ENCODE measurements around the gene NEDD4. TPM values are rescaled to one million over a fixed set of nuclear protein-coding genes. Genes with fewer than 3 reads are reported as not detected.
"Not testable (repeated sequence)": the region's sequence is repeated elsewhere in the genome, so short reads cannot be mapped to it uniquely, and the experiment has no call there.

The NEDD4 gene
- total RNA-seq, 2 experiments from 2014 or later = 18.5 to 18.7 TPM

DNA sequence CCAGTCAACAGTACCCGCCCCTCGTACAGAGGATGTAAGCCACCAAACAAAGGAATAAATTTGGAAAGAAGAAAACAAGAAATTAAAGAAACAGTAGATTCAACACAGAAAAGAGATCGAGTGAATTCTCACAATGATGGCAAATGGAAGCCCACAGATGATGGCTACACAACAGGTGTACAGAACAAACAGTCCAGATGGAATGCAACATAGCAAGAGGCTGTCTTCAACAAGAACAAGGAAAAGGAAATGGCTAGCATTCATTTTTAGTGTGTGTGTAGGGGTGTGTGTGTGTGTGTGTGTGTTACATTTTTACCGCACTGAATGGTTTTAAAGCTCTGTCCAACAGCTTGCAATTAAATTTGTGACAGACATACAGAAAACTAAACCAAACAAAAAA lies 12.9 kb downstream of the NEDD4 start:
- Mint-ChIP-seq H3K4me1 (ENCODE audit: low read depth) (peaks cover 8% of the 10 kb centered on the region), H3K9me3 (no peaks in the 10 kb centered on the region), H3K27ac (no peak overlapping the region), H3K4me3 (no peak overlapping the region), H3K27me3 (no peaks in the 10 kb centered on the region), H3K36me3 (no peaks in the 10 kb centered on the region)
- ChIA-PET POLR2A (no interaction called here), CTCF (interaction anchor here (0.6 kb wide), 1 partner anchor 217 kb away, joined by 4 read pairs; no protein-coding TSS in a partner anchor)
- intact Hi-C loops (cut with micrococcal nuclease) = no loop called here
- no peak for DNase-seq

DNA sequence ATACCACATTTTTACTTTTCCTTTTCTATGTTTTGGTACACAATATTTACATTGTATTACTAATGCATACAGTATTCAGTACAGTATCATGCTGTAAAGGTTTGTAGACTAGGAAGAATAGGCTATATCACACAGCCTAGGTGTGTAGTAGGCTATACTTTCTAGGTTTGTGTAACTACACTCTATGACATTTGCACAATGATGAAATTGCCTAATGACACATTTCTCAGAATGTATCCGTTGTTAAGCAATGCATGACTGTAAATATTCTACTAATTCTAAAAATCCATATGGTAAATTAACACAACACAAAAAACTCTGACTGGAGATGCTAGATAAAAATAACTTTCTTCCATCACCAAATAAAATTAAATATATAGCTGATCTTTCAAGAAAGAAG lies 16.2 kb downstream of the NEDD4 start:
- H3K27me3 Mint-ChIP-seq = no peaks in the 10 kb centered on the region
- intact Hi-C loops (cut with micrococcal nuclease) = no loop called here
- H3K4me3 Mint-ChIP-seq = no peak overlapping the region
- CTCF ChIA-PET = no interaction called here
- no peak overlapping the region for H3K27ac Mint-ChIP-seq
- no peak for DNase-seq
- no peaks in the 10 kb centered on the region for H3K9me3 Mint-ChIP-seq
- peaks cover 8% of the 10 kb centered on the region for H3K4me1 Mint-ChIP-seq (ENCODE audit: low read depth)
- H3K36me3 Mint-ChIP-seq = peaks cover 2% of the 10 kb centered on the region
- POLR2A ChIA-PET = no interaction called here

DNA sequence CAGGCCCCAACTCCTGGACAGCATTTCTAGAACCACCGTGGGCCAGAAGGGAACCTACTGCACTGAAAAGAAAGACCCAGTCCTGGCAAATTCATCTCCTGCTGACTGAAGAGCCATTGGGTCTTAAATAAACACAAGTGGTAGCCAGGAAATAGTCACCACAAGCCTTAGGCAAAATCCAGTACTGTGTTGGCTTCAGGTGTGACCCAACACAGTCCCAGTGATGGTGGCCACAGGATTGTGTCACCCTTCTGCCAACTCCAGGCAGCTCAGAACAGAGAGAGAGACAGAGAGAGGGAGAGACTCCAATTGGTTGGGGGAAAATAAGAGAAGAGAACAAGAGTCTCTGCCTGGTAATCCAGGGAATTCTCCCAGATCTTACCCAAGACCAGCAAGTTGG lies 23.1 kb downstream of the NEDD4 start:
- DNase-seq = no peak
- Mint-ChIP-seq H3K9me3 (no peaks in the 10 kb centered on the region), H3K4me3 (no peak overlapping the region), H3K36me3 (peaks cover 2% of the 10 kb centered on the region), H3K4me1 (ENCODE audit: low read depth) (no peaks in the 10 kb centered on the region), H3K27me3 (no peaks in the 10 kb centered on the region), H3K27ac (no peak overlapping the region)
- intact Hi-C loops (cut with micrococcal nuclease) = no loop called here
- CTCF ChIA-PET = no interaction called here
- POLR2A ChIA-PET = no interaction called here

DNA sequence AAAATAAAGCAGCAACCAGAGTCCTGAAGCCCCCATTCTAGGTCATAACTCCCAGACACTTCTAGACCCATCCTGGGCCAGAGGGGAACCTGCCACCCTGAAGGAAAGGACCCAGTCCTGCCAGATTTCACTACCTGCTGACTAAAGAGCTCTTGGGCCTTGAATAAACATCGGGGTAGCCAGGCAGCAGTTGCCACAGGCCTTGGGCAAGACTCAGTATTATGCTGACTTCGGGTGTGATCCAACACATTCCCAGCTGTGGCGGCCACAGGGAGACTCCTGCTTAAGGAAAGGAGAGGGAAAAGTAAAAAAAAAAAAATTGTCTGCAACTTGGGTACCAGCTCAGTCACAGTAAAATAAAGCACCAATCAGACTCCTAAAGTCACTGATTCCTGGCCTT lies 23.8 kb downstream of the NEDD4 start:
- intact Hi-C loops (cut with micrococcal nuclease) = no loop called here
- H3K36me3 Mint-ChIP-seq = peaks cover 2% of the 10 kb centered on the region
- DNase-seq = no peak
- no peaks in the 10 kb centered on the region for H3K9me3 Mint-ChIP-seq
- no peak overlapping the region for H3K27ac Mint-ChIP-seq
- CTCF ChIA-PET = no interaction called here
- no peaks in the 10 kb centered on the region for H3K4me1 Mint-ChIP-seq (ENCODE audit: low read depth)
- POLR2A ChIA-PET = no interaction called here
- H3K4me3 Mint-ChIP-seq = no peak overlapping the region
- H3K27me3 Mint-ChIP-seq = no peaks in the 10 kb centered on the region

DNA sequence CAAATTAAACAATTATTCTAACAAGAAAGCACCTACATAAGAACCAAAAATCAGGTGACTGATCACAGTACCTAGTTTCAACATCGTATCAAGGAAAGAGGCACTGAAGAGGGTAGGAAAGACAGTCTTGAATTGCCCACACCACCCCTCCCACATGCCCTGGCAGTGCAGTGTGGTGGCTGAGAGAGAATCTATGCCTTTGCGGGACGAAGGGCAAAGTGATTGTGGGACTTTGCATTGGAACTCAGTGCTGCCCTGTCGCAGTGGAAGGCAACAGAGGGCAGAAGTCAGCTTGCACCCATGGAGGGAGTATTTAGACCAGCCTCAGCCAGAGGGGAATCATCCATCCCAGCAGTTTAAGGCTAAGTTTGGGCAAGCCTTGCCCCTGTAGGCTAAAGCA lies 24.5 kb downstream of the NEDD4 start:
- CTCF ChIA-PET = no interaction called here
- no peak for DNase-seq

DNA sequence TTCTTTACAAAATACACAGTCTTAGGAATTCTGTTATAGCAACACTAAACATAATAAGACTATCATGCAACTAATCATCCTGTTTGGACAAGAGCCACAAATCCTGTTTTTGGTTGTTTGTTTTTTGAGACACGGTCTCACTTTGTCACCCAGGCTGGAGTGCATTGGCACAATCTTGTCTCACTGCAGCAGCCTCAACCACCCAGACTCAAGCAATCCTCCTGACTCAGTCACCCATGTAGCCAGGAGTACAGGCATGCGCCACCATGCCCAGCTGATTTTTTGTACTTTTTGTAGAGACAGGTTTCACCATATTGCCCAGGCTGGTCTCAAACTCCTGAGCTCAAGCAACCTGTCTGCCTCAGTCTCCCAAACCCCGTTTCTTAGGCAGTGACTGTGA lies 28.3 kb downstream of the NEDD4 start:
- H3K27ac Mint-ChIP-seq = no peak overlapping the region
- H3K36me3 Mint-ChIP-seq = no peaks in the 10 kb centered on the region
- no peaks in the 10 kb centered on the region for H3K27me3 Mint-ChIP-seq
- POLR2A ChIA-PET = no interaction called here
- no peaks in the 10 kb centered on the region for H3K9me3 Mint-ChIP-seq
- H3K4me1 Mint-ChIP-seq (ENCODE audit: low read depth) = no peaks in the 10 kb centered on the region
- CTCF ChIA-PET = no interaction called here
- H3K4me3 Mint-ChIP-seq = no peak overlapping the region
- intact Hi-C loops (cut with micrococcal nuclease) = no loop called here
- no peak for DNase-seq

More for the DNA sequence above, 24.5 kb downstream of the NEDD4 start:
- Mint-ChIP-seq H3K27me3 (no peaks in the 10 kb centered on the region), H3K27ac (no peak overlapping the region), H3K4me3 (no peak overlapping the region), H3K4me1 (ENCODE audit: low read depth) (no peaks in the 10 kb centered on the region), H3K36me3 (peaks cover 1% of the 10 kb centered on the region), H3K9me3 (no peaks in the 10 kb centered on the region)
- intact Hi-C loops (cut with micrococcal nuclease) = no loop called here
- POLR2A ChIA-PET = no interaction called here

DNA sequence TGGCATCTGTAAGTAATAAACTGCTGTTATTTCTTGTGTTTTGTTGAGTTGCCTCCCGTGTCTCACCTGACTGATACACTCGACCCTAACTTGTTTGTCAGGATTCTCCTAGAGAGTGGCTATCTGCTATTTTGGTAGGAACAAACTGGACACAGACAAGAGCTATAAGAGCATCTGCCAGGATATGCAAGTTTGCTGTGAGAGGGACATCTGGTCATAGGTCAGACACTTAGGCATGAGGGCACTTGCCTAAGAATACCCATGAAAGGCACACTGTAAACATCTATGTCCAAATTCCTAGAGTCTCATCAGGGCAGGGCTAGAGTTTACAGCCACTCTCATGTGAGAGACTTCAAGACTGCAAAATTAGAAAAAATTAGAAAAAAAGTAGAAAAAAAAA lies 32.5 kb downstream of the NEDD4 start:
- Mint-ChIP-seq H3K27me3 (no peaks in the 10 kb centered on the region), H3K27ac (no peak overlapping the region), H3K9me3 (peaks cover 2% of the 10 kb centered on the region), H3K36me3 (peaks cover 6% of the 10 kb centered on the region), H3K4me3 (no peak overlapping the region), H3K4me1 (ENCODE audit: low read depth) (no peaks in the 10 kb centered on the region)
- ChIA-PET POLR2A (no interaction called here), CTCF (no interaction called here)
- no peak for DNase-seq
- intact Hi-C loops (cut with micrococcal nuclease) = no loop called here

DNA sequence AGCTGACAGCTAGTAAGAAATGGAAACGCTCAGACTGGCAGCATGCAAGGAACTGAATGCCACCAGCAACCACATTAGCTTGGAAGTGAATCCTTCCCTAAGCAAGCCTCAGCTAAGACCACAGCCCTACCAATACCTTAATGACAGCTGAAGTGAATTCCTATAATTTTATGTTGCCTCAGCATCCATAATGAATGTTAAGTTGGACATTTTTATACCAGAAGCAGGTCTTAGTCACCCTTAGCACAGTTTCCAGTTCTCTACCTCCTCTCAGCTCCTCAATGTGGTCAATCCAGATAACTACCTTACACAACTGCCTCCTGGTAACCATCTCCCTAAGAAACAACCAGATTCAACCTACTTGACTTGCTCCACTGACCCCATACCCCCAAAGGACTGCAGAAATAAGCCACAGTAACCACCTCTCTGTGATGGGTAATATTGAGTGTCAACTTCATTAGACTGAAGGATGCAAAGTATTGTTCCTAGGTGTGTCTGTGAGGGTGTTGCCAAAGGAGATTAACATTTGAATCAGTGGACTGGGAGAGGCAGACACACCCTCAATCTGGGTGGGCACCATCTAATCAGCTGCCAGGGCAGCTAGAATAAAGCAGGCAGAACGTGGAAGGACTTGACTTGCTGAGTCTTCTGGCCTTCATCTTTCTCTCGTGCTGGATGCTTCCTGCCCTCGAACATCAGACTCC lies 33.5 kb downstream of the NEDD4 start:
- peaks cover 6% of the 10 kb centered on the region for H3K36me3 Mint-ChIP-seq
- H3K9me3 Mint-ChIP-seq = peaks cover 2% of the 10 kb centered on the region
- no peak overlapping the region for H3K4me3 Mint-ChIP-seq
- H3K27me3 Mint-ChIP-seq = no peaks in the 10 kb centered on the region
- ChIA-PET CTCF (no interaction called here), POLR2A (interaction anchor here (0.7 kb wide), 1 partner anchor 1402 kb away, joined by 3 read pairs; no protein-coding TSS in a partner anchor)
- DNase-seq = no peak
- intact Hi-C loops (cut with micrococcal nuclease) = no loop called here
- H3K4me1 Mint-ChIP-seq (ENCODE audit: low read depth) = no peaks in the 10 kb centered on the region
- no peak overlapping the region for H3K27ac Mint-ChIP-seq

DNA sequence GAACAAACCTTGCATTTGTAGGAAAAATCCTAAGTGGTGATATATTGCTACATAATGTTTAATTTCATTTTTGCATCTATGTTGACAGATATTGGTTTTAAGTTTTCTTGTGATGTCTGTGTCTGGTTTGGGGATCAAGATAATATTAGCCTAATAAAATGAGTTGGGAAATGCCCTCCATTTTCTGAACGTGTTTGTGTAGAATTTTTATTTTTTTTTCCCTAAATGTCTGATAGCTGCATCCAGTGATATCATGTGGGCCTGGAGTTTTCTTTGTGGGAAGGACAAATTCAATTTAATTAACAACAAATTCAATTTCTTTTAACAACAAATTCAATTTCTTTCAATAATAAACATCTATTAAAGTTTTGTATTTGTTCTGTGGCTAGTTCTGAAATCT lies 35.1 kb downstream of the NEDD4 start:
- Mint-ChIP-seq H3K27ac (no peak overlapping the region), H3K4me3 (no peak overlapping the region), H3K36me3 (peaks cover 6% of the 10 kb centered on the region), H3K9me3 (peaks cover 2% of the 10 kb centered on the region), H3K27me3 (no peaks in the 10 kb centered on the region), H3K4me1 (ENCODE audit: low read depth) (no peaks in the 10 kb centered on the region)
- intact Hi-C loops (cut with micrococcal nuclease) = no loop called here
- DNase-seq = no peak
- ChIA-PET POLR2A (no interaction called here), CTCF (no interaction called here)

DNA sequence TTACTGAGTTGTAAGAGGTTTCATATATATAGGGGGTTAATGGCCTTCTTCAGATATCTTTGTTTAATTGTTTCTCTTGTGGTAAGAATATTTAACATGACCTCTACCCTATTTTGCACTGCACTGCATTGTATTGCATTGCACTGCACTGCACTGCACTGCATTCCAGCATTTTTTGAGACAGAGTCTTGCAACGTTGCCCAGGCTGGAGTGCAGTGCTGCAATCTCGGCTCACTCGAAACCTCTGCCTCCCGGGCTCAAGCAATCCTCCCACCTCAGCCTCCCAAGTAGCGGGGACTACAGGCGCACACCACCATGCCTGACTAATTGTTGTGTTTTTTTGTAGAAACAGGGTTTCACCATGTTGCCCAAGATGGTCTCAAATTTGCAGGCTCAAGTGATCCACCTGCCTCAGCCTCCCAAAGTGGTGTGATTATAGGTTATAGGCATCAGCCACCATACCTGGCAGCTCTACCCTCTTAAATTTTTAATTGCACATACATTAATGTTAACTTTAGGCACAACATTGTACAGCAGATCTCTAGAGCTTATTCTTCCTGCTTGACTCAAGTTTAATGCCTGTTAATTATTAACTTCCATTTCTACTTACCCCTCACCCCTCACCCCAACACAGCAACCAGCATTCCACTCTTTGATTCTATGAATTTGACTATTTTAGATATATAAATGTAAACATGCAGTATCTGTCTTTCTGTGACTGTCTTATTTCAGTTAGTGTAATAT lies 38.4 kb downstream of the NEDD4 start:
- no peak for DNase-seq
- intact Hi-C loops (cut with micrococcal nuclease) = no loop called here
- ChIA-PET POLR2A (no interaction called here), CTCF (no interaction called here)
- Mint-ChIP-seq H3K4me1 (ENCODE audit: low read depth) (peaks cover 3% of the 10 kb centered on the region), H3K9me3 (peaks cover 2% of the 10 kb centered on the region), H3K27me3 (no peaks in the 10 kb centered on the region), H3K27ac (no peak overlapping the region), H3K4me3 (no peak overlapping the region), H3K36me3 (peaks cover 6% of the 10 kb centered on the region)

DNA sequence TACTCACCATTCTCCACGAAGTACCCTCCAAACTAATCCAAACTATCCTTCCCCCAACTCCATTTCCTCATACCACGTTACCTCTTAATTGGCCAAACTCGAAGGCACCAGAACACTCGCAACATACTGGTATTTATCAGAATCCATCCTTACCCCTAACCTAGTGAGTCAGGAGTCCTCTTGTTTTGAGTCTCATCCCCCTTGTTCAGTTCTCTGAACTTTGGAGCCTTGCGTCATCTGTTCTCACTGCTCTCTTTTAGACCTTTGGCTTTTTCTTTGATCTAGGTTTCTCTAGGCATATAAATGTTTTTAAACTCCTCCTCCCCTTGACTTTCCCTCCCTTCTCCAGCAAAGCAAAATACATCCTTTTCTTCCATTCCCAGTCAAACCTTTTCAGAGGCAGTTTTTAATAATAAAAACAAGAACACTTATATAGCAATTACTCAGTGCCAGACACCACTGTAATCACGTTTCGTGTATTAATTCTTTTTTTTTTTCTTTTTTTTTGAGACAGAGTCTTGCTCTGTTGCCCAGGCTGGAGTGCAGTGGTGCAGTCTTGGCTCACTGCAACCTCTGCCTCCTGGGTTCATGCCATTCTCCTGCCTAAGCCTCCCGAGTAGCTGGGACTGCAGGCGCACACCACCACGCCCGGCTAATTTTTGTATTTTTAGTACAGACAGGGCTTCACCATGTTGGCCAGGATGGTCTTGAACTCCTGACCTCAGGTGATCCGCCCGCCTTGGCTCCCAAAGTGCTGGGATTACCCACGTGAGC lies 40.7 kb downstream of the NEDD4 start:
- H3K4me3 Mint-ChIP-seq; CTCF ChIA-PET; H3K4me1 Mint-ChIP-seq (ENCODE audit: low read depth); H3K9me3 Mint-ChIP-seq; intact Hi-C loops (cut with micrococcal nuclease); H3K27me3 Mint-ChIP-seq; H3K27ac Mint-ChIP-seq; DNase-seq: not testable (repeated sequence)
- POLR2A ChIA-PET = interaction anchor here (0.6 kb wide), 1 partner anchor 24 kb away, joined by 4 read pairs; no protein-coding TSS in a partner anchor
- H3K36me3 Mint-ChIP-seq = peaks cover 11% of the 10 kb centered on the region

DNA sequence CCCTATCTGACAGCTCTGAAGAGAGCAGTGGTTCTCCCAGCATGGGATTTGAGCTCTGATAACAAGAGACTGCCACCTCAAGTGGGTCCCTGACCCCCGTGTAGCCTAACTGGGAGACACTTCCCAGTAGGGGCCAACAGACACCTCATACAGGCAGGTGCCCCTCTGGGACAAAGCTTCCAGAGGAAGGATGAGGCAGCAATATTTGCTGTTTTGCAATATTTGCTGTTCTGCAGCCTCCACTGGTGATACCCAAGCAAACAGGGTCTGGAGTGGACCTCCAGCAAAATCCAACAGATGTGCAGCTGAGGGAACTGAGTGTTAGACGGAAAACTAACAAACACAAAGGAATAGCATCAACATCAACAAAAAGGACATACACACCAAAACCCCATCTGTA lies 48.8 kb downstream of the NEDD4 start:
- H3K27me3 Mint-ChIP-seq; H3K4me3 Mint-ChIP-seq; DNase-seq; H3K4me1 Mint-ChIP-seq (ENCODE audit: low read depth); H3K27ac Mint-ChIP-seq; POLR2A ChIA-PET; intact Hi-C loops (cut with micrococcal nuclease); CTCF ChIA-PET: not testable (repeated sequence)
- peaks cover 25% of the 10 kb centered on the region for H3K36me3 Mint-ChIP-seq
- peaks cover 12% of the 10 kb centered on the region for H3K9me3 Mint-ChIP-seq

Measured in activated CD4-positive, alpha-beta memory T cell treated with anti-CD3 and anti-CD28 coated beads for 36 hours (primary cell).